SIG-M5 treated with dmso at 0.1 percent for 504 hours (cell line): ENCODE measurements around the gene NOL6.
A peak's percentile ranks its signal among the peaks of the same experiment; 100 is the strongest.

ENCODE experiments used
- DNase-seq: peaks from one replicate; lab custom pipeline; 2025; ENCODE audit not compliant: unreplicated experiment; lab: John Stamatoyannopoulos, UW

NOL6 gene

GRCh38 chr9:33453999-33454660 lies 19.6 kb downstream of the NOL6 start:
- no peak for DNase-seq

DNA sequence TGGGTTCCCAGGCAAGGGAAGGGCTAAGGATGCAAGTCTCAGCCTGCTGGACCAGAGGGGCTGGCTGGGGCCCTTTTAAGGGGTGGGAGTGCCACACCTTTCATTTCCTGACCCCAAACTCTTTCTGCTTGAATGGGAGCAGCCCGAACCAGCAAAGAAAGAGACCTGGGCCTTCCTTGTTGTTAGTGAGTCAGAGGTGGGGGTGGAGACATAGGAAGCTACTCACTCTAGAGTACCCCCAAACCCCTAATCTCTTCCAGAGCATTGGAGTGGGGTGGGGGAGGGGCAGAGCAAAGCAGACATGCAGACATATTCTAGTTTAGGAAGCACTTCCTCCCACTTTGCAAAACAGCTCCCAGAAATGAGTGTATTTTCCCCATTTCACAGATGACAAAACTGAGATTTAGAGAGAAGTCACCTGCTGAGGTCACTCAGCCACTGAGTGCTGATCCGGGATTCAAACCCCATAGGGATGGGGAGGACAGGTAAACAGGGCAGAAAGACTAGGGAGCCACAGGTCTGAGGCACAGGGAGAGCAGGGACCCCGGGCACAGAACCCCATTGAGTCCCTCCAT lies 20.4 kb downstream of the NOL6 start:
- DNase-seq = no peak

- peak; percentile 76 for DNase-seq
These were observed 20.9 kb downstream of the NOL6 start for GRCh38 chr9:33452828-33453271.

- DNase-seq = no peak
These were observed 23.0 kb downstream of the NOL6 start for GRCh38 chr9:33450621-33451146.

DNA sequence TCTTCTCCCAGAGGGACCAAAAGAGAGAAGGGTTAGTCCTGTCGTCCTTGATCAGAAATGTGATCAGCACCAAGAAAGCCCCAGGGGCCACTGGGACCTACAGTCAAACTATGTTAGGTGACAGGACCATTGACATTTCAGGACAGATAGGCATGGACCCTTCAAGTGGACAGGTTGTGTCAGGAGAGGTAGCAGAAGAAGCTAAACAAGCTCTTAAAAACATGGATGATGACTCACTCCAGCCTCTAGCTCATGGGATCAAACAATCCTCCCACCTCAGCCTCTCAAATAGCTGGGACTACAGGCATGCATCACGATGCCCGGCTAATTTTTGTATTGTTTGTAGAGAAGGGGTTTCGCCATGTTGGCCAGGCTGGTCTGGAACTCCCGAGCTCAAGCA lies 24.0 kb downstream of the NOL6 start:
- DNase-seq = no peak

DNA sequence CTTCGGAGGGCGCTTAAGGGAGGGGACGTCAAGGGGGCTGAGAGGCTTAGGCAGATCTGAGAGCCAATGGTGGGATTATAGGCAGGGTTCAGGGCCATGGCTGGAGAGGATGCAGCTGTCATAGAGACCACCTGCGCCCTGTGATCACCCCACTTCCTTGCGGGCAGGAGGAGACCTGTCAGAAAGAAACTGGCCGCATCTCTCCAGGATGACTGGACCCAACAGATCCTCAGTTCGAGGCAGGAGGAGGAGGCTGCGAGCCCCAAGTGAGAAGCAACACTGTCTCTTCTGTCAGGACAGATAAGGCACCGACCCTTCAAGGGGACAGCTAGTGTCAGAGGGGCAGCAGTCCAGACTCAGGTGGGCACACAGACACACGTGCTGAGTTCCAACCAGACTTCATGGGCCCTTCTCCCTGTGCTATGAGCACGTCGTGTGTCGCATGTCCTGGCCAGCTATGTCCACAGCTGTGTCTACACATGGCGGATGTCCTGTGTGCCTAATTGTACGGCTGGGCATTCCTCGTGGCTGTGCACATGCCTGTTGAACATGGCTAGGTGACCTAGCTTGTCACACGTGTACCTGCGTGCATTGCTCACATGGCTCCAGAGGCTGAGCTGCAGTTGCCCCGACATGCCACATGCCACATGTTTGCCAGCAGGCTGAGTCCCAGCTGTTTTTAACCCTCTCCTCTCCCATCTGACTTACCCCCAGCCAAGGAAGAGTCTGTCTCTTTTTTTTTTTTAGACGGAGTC lies 25.7 kb downstream of the NOL6 start:
- DNase-seq = no peak

DNA sequence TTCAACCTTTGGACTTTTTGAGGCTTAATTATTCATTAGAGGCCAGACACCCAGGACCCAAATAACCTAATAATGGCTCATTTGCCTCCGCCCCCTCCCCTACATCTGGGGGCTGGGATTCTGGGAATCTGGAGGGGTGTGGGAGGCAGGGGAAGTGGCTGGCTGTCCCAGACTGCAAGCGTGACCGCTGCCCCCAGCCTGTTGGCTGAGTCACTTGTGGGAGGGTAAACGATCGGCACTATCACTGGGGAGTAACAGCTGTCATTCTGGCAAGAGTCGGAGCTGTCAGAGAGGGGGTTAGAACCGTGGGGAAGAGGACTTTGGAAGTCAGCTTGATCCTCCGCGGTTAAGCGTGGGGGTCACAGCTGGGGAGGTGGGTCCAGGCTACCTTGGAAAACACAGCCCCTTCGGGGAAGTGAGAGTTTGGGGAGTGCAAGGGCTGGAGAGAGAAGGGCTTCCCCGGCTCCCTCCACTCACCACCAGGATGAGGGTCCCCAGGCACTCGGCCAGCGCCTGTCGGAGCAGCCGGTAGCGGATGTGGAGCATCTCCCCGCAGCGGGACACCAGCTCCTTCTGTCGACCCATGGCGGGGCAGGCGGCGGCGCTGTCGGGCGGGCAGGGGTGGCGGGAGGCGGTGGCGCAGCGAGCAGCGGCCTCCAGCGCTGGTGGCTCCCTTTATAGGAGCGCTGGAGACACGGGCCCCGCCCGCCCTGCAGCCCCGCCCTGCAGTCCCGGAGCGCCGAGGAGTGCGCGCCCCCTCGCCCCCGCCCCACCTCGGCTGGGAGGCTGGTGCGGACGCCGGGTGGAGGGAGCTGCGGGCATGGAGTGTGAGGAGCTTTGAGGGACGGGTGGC lies 26.6 kb downstream of the NOL6 start, which contains the start of gene AQP3:
Gene AQP3 (minus strand): TSS at position 648 of the 853 bp plus-strand sequence. CDS start 63 bp downstream, at position 585.
- DNase-seq = peak; percentile 62

GRCh38 chr9:33446240-33446945 lies 27.3 kb downstream of the NOL6 start:
- no peak for DNase-seq

DNA sequence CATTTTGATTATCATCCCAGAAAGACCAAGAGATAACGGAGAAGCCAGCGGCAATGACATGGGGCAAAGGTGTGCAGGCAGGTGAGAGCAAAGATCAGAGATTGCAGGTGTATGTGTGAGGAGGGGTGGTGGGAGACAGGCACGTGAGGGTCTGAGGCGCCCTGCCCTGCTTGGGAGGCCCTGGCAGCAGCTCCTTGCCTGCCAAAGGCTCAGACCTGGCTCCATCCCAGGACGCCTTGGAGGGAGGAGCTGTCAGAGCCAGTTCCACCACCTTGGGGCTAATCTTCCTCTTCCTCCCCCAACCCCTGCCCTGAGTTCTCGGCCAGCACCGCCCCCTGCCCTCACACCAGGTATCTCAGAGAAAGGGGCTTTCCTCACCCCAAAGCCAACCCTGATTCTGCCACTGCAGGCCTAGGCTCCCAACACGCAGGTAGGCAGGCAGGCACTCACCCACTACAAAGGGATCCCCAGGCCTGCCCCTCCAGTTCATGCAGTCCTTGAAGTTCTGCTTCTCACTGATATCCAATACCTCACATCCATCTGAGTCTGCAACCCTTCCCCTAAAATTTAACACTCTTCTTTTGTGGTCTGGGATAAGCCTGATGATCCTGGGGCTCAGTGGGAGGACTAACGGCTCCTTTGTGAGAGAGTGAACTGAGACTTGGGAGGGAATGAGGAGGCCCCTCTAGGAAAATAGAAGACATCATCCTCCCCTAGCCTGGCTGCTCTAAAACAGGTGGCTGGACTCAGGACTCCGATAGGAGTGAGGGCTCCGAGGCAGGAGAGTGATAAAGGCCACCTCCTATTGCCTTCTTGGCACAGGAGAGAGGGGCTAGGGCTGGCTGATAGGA lies 28.1 kb downstream of the NOL6 start:
- DNase-seq = no peak

- no peak for DNase-seq
These were observed 30.1 kb downstream of the NOL6 start for GRCh38 chr9:33443464-33444154.

- DNase-seq = peak; percentile 26
These were observed 30.7 kb downstream of the NOL6 start for GRCh38 chr9:33443047-33443446.

GRCh38 chr9:33442125-33442524 lies 31.6 kb downstream of the NOL6 start:
- DNase-seq = no peak

GRCh38 chr9:33440609-33441008 lies 33.1 kb downstream of the NOL6 start:
- DNase-seq = no peak

- DNase-seq = no peak
These were observed 33.5 kb downstream of the NOL6 start for GRCh38 chr9:33440204-33440603.

- DNase-seq = no peak
These were observed 34.0 kb downstream of the NOL6 start for GRCh38 chr9:33439731-33440130.

DNA sequence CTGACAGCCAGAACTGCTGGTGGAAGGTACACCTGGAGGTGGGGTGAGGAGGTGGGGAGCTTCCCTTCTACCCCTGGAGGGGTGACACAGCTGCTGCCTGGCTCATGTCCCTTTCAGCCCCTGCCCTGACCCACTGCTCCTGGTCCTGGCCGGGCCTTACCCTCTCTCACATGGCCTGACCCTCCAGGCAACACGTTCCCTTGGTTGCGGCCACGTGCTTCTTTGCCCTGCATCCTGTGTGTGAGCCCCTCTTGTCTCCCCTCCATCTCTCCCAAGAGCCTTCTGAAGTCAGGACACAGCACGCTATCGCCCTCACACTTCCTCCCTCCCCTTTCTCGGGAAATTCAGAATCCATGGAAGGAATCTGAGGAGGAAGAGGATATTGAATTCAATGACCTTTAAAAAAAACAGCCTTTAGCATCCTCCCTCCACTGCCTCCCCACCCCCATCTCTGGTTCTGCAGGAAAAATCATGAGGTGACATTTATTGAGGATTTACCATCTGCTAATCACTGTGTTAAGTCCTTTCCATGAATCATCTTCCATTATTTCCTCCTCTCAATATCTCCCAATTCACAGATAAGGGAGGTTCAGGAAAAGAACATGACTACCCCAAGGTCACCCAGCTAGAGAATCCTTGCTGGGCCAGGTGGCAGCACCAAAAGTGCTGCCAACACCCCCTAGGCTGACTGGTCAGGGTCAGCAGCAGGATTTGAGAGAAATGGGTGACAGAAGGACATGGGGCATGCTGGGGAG lies 34.6 kb downstream of the NOL6 start:
- DNase-seq = no peak

DNA sequence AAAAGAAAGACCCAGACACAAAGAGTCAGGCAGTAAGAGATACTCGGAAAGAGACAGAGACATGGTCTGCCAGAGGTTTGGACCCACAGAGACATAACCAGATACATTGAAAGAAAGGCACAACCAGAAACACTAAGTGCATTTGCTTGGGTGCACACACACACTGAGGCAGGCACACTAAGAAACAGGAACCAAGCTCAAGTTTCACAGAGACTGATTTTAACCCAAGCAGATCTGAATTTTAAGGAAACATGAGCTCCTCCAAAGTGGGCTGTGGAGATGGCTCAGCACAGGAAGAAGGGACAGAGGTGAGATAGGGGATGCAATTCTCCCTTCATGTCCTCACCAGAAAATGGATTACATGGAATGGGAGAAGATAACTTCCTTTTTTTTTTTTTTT lies 35.8 kb downstream of the NOL6 start:
- DNase-seq = peak; percentile 19

- no peak for DNase-seq
These were observed 36.5 kb downstream of the NOL6 start for GRCh38 chr9:33437205-33437604.
